Measurements from ENCODE around the gene CCZ1.
"Not testable (repeated sequence)": the region's sequence is repeated elsewhere in the genome, so short reads cannot be mapped to it uniquely, and the experiment has no call there.

Gene CCZ1

GRCh38 chr7:5870311-5870710 lies 28.2 kb upstream of the CCZ1 start:
- no peaks in the 10 kb centered on the region for H3K36me3 ChIP-seq (ENCODE audit: control insufficient read depth, low read length)
- H3K4me2 ChIP-seq (ENCODE audit: low read length) = no peak overlapping the region
- H3K4me1 ChIP-seq (ENCODE audit: control insufficient read depth, low read length) = no peaks in the 10 kb centered on the region
- H3K9me2 ChIP-seq (replicated peaks; ENCODE audit: control insufficient read depth, low read length) = no peaks in the 10 kb centered on the region
- no peaks in the 10 kb centered on the region for H3K79me2 ChIP-seq (ENCODE audit: control insufficient read depth, low read length)
- no peak for TF ChIP-seq EZH2phosphoT487 (IDR thresholded peaks at IDR 0.05; ENCODE audit: borderline replicate concordance, low read length)
- no peak for TF ChIP-seq CTCF (IDR thresholded peaks at IDR 0.05; ENCODE audit: low read depth, low read length, poor library complexity, severe bottlenecking)
- H3K27ac ChIP-seq (ENCODE audit: low read depth, low read length) = no peak overlapping the region
- H3K9me3 ChIP-seq (ENCODE audit: control insufficient read depth, insufficient read depth, low read length) = no peaks in the 10 kb centered on the region
- no peaks in the 10 kb centered on the region for H3F3A ChIP-seq (ENCODE audit: control insufficient read depth, insufficient read depth)
- 0 out of 2 replicates have a peak, but pooled peaks cover 5% of the 10 kb centered on the region for H3K27me3 ChIP-seq (ENCODE audit: control insufficient read depth, low read length)
- H4K20me1 ChIP-seq (ENCODE audit: control insufficient read depth, insufficient read depth, low read depth, low read length) = no peaks in the 10 kb centered on the region
- no peak overlapping the region for H3K4me3 ChIP-seq (ENCODE audit: low read length)

GRCh38 chr7:5872326-5872725 lies 26.2 kb upstream of the CCZ1 start:
- Histone ChIP-seq H3K4me1 (ENCODE audit: control insufficient read depth, low read length) (no peaks in the 10 kb centered on the region), H3K9me2 (replicated peaks; ENCODE audit: control insufficient read depth, low read length) (no peaks in the 10 kb centered on the region), H3K4me3 (ENCODE audit: low read length) (no peak overlapping the region), H3K27me3 (ENCODE audit: control insufficient read depth, low read length) (no peaks in the 10 kb centered on the region), H3K27ac (ENCODE audit: low read depth, low read length) (no peak overlapping the region), H3K36me3 (ENCODE audit: control insufficient read depth, low read length) (no peaks in the 10 kb centered on the region), H3F3A (ENCODE audit: control insufficient read depth, insufficient read depth) (no peaks in the 10 kb centered on the region), H3K79me2 (ENCODE audit: control insufficient read depth, low read length) (no peaks in the 10 kb centered on the region), H3K9me3 (ENCODE audit: control insufficient read depth, insufficient read depth, low read length) (no peaks in the 10 kb centered on the region), H3K4me2 (ENCODE audit: low read length) (no peak overlapping the region), H4K20me1 (ENCODE audit: control insufficient read depth, insufficient read depth, low read depth, low read length) (no peaks in the 10 kb centered on the region)
- no peak for TF ChIP-seq CTCF (IDR thresholded peaks at IDR 0.05; ENCODE audit: low read depth, low read length, poor library complexity, severe bottlenecking)
- no peak for TF ChIP-seq EZH2phosphoT487 (IDR thresholded peaks at IDR 0.05; ENCODE audit: borderline replicate concordance, low read length)

GRCh38 chr7:5879591-5879990 lies 18.9 kb upstream of the CCZ1 start:
- H3K27me3 ChIP-seq (ENCODE audit: control insufficient read depth, low read length); H3K79me2 ChIP-seq (ENCODE audit: control insufficient read depth, low read length); H3F3A ChIP-seq (ENCODE audit: control insufficient read depth, insufficient read depth); H3K9me2 ChIP-seq (replicated peaks; ENCODE audit: control insufficient read depth, low read length); H3K36me3 ChIP-seq (ENCODE audit: control insufficient read depth, low read length); H3K4me2 ChIP-seq (ENCODE audit: low read length); H4K20me1 ChIP-seq (ENCODE audit: control insufficient read depth, insufficient read depth, low read depth, low read length); H3K4me3 ChIP-seq (ENCODE audit: low read length); H3K4me1 ChIP-seq (ENCODE audit: control insufficient read depth, low read length); H3K27ac ChIP-seq (ENCODE audit: low read depth, low read length); H3K9me3 ChIP-seq (ENCODE audit: control insufficient read depth, insufficient read depth, low read length): not testable (repeated sequence)

GRCh38 chr7:5880106-5880505 lies 18.4 kb upstream of the CCZ1 start:
- H3K9me3 ChIP-seq (ENCODE audit: control insufficient read depth, insufficient read depth, low read length); H3K4me3 ChIP-seq (ENCODE audit: low read length); H3K27me3 ChIP-seq (ENCODE audit: control insufficient read depth, low read length); H3K27ac ChIP-seq (ENCODE audit: low read depth, low read length); H3F3A ChIP-seq (ENCODE audit: control insufficient read depth, insufficient read depth); H3K4me2 ChIP-seq (ENCODE audit: low read length); H3K36me3 ChIP-seq (ENCODE audit: control insufficient read depth, low read length); H3K79me2 ChIP-seq (ENCODE audit: control insufficient read depth, low read length); H4K20me1 ChIP-seq (ENCODE audit: control insufficient read depth, insufficient read depth, low read depth, low read length); H3K4me1 ChIP-seq (ENCODE audit: control insufficient read depth, low read length); H3K9me2 ChIP-seq (replicated peaks; ENCODE audit: control insufficient read depth, low read length): not testable (repeated sequence)

GRCh38 chr7:5884431-5884830 lies 14.1 kb upstream of the CCZ1 start:
- H3K27me3 ChIP-seq (ENCODE audit: control insufficient read depth, low read length); H3K9me3 ChIP-seq (ENCODE audit: control insufficient read depth, insufficient read depth, low read length); H3K9me2 ChIP-seq (replicated peaks; ENCODE audit: control insufficient read depth, low read length); H3K4me3 ChIP-seq (ENCODE audit: low read length); H3K4me2 ChIP-seq (ENCODE audit: low read length); H3K79me2 ChIP-seq (ENCODE audit: control insufficient read depth, low read length); H3K27ac ChIP-seq (ENCODE audit: low read depth, low read length); H3K4me1 ChIP-seq (ENCODE audit: control insufficient read depth, low read length); H3F3A ChIP-seq (ENCODE audit: control insufficient read depth, insufficient read depth); H3K36me3 ChIP-seq (ENCODE audit: control insufficient read depth, low read length); H4K20me1 ChIP-seq (ENCODE audit: control insufficient read depth, insufficient read depth, low read depth, low read length): not testable (repeated sequence)

GRCh38 chr7:5888021-5888420 lies 10.5 kb upstream of the CCZ1 start:
- H3K27me3 ChIP-seq (ENCODE audit: control insufficient read depth, low read length); H3K36me3 ChIP-seq (ENCODE audit: control insufficient read depth, low read length); H3K79me2 ChIP-seq (ENCODE audit: control insufficient read depth, low read length); H3K4me2 ChIP-seq (ENCODE audit: low read length); H3F3A ChIP-seq (ENCODE audit: control insufficient read depth, insufficient read depth); H3K4me3 ChIP-seq (ENCODE audit: low read length); H3K27ac ChIP-seq (ENCODE audit: low read depth, low read length); H3K9me3 ChIP-seq (ENCODE audit: control insufficient read depth, insufficient read depth, low read length); H4K20me1 ChIP-seq (ENCODE audit: control insufficient read depth, insufficient read depth, low read depth, low read length); H3K4me1 ChIP-seq (ENCODE audit: control insufficient read depth, low read length); H3K9me2 ChIP-seq (replicated peaks; ENCODE audit: control insufficient read depth, low read length): not testable (repeated sequence)

GRCh38 chr7:5890244-5890643 lies 8.3 kb upstream of the CCZ1 start:
- not testable (repeated sequence) for H3K27ac ChIP-seq (ENCODE audit: low read depth, low read length); H3K4me1 ChIP-seq (ENCODE audit: control insufficient read depth, low read length); H3F3A ChIP-seq (ENCODE audit: control insufficient read depth, insufficient read depth); H3K4me2 ChIP-seq (ENCODE audit: low read length); H4K20me1 ChIP-seq (ENCODE audit: control insufficient read depth, insufficient read depth, low read depth, low read length); H3K9me2 ChIP-seq (replicated peaks; ENCODE audit: control insufficient read depth, low read length); H3K79me2 ChIP-seq (ENCODE audit: control insufficient read depth, low read length); H3K27me3 ChIP-seq (ENCODE audit: control insufficient read depth, low read length); H3K36me3 ChIP-seq (ENCODE audit: control insufficient read depth, low read length); H3K4me3 ChIP-seq (ENCODE audit: low read length); H3K9me3 ChIP-seq (ENCODE audit: control insufficient read depth, insufficient read depth, low read length)
